HG03469 (cell line): ENCODE results near the gene CACNA1B.

Experiments used
- ATAC-seq: cut with Tn5 transposase; IDR thresholded peaks from one replicate; pipeline ENCODE4 v1.9.1; 2021; ENCODE audit warnings: mild to moderate bottlenecking, moderate library complexity, moderate number of reproducible peaks; ENCODE audit not compliant: unreplicated experiment

Gene CACNA1B

DNA sequence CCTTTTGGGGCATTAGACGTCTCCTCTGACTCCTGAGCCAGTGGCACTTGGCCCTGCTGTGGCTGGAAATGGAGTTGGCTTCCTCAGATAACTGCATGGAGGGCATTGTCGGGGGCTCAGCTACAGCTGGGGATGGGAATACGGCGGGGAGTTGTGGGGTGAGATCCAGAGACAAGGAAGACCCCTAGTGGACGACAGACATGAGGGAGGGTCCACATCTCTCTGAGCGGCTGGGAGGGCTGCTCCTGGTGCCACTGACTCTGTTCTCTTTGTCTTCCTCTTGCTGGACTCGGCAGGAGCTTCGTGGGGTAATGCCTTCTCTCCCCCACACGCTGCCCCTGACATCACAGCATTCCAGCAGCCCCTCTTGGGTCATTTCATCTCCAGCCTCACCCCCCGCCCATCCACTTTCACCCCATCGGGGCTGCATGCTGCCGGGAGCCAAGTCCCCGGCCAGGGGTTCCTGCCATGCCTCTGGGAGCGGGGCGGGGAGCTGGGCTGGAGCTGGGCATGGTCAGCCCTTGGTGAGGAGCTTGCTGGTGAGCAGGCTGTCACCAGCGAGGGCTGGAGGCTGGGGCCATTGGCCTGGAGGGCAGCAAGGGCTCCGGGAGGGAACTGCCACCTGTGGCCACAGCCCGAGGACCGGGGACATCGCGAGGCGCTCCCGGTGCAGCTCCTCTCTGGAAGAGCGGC is 172.3 kb downstream of the CACNA1B start:
- no peak for ATAC-seq

DNA sequence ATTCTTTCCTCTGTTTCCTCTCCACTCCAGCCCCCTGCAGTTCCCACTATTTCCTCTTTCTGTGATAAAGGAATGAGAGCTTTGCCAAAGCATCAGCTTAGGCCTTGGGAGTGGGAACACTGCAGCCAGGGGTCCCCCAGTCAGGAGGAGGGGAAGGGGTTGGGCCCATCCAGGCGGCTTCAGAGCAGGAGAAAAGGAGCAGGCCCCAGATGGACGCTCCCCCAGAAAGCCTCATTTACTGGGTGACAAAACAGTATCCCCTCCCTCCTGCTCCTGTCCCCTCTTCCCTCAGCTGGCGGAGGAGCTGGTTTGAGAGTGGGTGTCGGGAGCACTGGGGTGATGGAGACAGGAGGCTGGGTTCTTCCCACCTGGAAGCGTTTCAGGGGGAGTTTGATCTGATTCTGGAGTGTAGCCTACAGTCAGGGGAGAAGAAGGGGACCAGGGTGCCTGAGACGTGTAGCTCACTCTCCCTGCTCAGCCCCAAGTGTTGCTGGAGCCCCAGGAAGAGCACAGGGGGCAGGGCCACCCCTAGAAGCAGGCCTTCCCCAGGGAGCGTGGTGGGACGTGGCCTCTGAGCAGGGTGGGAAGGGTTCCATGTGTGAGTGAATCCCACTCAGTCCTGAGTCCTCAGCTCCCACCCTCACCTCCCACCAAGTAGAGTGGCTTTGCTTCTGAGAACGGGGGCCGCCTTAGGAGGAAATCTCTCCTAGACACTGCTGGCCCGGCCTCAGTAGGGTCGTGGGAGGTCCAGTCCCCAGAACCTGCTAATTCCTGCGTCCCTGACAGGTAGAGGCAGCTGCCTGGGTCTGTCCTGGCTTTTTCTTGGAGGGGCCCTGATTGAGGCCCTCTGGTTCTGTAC is 173.1 kb downstream of the CACNA1B start:
- no peak for ATAC-seq

DNA sequence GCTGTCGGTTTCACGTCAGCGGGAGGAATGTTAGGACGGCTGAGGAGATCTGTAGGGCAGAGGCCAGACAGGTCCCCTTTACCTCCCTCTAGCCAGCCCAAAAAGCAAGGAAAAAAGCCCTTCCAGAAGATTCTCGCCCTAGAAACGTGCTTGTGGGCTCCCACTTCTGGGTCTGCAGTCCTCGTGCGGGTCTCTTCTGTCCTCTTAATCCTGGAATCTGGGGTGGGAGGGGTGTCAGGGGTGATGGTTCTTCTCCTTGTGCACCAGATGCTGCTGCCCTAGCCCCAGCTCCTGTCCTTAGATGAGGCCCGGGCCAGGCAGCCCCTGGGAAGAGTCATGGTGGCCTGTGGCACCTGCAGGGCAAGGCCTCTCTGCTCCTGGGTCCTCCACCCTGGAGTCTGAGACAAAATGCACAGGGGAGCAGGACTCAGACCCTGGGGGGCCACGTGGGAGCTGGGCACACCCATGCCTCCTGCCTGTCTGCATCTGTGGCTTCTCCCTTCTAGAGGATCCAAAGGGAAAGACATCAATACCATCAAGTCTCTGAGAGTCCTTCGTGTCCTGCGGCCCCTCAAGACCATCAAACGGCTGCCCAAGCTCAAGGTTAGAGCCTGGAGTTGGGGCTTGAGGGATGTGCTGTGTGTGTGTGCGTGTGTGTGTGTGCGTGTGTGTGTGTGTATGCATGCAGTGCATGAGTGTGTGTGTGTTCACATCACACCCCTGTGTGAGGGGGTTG is 174.2 kb downstream of the CACNA1B start:
- no peak for ATAC-seq

DNA sequence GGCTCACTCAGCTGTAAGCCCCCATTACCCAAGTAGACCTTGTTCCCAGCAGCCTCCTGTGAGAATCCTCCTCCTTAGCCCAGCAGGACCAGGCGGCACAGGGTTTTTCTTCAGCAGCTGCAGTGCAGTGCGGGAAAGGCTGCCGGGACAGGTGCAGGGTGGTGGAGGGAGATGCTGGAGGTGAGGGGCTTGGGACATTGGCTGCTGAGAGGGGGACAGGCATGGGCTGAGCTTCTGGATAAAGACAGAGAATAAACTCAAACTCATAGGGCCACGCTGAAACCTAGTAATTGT is 174.7 kb downstream of the CACNA1B start:
- ATAC-seq = no peak

DNA sequence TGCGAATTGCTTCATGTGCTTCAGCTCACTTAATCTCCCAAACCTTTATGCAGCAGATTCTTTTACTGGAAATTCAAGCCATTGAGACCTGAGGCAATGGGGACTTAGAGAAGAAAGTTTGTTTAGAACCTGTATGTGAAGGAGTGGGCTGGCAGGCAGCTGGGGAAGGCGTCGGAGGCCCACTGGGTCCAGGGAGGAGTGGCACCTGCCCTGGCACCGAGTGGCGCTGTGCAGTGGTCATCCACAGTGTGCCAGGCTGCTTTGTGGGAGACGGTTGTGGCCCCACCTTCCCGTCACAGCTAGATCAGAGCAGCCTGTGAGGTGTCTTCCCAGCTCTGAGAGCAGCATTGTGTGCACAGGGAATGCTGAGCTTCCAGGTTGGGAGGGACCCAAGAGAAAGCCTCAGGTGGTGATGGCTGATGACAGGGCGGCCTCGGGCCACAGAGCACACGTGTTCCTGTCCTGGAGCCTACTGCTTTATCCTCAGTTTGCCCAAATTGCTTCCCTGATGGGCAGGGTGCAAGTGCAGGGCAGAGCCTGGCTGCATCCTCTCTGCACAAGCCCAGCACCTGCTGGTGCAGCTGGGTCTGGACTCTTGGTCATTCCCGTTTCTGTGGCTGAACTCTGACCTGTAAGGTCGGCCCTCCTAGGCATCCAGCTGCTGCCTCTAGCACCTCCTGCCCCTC is 175.2 kb downstream of the CACNA1B start:
- ATAC-seq = no peak

DNA sequence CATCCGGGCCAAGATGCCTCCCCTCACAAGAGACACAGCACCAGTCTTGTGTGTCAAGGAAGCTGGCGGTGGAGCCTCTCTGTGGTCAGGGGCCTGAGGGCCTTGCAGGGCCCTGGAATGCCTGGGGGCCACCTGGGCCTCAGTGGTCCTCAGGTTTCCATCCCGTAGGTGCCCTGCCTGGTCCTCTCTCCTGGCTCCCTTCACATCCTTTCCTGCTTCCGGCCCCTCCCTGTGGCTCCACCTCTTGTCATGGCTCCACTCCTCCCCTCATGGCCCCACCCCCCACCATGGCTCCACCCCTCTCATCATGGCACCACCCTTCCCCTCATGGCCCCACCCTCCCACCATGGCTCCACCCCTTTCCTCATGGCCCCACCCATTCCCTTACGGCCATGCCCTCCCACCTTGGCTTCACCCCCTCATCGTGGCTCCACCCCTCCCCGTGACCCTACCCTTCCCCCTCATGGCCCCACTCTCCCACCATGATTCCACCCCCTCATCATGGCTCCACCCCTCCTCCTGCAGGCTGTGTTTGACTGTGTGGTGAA is 175.8 kb downstream of the CACNA1B start:
- ATAC-seq = no peak

DNA sequence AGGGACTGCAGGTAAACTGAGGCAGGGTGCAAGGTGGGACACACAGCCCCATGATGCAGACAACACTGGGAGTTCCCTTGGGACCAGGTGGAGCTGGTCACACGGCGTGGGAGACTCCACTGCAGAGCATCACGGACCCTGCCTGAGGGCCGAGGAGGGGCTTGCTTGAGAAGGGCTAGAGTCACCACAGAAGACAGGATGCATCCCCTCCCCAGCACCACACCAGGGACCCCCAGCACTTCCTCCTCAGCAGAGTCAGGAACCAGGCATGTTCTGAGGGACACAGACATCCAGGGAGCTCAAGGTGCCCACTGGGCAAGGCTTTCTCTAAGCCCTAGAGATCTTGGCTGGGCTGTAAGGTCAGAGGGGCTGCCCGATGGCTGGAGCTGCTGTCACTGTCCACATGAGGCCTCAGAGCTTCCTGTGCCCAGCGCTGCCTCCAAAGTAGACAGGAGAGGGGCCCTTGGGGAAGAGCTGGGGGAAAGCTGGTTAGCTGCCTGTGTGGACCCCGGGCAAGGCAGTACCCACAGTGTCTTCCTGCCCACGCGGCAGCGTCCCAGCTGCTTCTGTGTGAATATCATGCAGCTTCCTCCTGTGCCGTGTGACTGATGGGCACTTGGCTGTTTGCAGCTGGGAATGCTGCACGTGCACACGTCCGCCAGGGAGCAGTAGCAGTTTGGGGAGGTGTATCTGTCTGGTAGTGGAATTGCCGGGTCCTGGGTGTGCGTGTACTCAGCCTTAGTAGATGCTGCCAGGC is 176.6 kb downstream of the CACNA1B start:
- ATAC-seq = no peak

DNA sequence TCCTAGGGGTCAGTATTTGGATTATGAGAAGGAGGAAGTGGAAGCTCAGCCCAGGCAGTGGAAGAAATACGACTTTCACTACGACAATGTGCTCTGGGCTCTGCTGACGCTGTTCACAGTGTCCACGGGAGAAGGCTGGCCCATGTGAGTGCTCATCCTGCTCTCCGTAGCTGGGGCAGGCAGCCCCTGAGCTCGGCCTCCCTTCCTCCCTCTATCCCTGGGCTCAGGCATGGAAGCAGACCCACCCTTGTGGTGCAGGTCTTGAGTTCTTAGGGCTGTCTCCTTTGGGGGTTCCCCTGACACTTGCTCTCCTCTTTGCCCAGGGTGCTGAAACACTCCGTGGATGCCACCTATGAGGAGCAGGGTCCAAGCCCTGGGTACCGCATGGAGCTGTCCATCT is 180.1 kb downstream of the CACNA1B start:
- ATAC-seq = no peak

DNA sequence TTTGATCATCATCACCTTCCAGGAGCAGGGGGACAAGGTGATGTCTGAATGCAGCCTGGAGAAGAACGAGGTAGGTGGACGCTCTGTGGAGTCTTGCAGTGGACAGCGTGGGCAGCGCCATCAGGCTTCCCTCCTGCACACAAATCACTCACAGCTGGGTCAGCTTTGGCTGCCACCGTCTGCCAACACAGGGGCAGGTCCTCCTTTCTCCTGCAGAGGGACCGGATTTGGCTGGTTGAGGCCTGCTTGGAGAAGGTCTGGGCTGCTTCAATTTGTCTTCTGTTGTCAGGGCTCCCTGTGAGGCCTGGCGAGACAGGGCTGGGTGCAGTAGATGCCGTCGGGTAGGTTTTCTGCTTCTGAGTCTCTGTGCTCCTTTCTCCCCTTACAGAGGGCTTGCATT is 180.6 kb downstream of the CACNA1B start:
- ATAC-seq = no peak

DNA sequence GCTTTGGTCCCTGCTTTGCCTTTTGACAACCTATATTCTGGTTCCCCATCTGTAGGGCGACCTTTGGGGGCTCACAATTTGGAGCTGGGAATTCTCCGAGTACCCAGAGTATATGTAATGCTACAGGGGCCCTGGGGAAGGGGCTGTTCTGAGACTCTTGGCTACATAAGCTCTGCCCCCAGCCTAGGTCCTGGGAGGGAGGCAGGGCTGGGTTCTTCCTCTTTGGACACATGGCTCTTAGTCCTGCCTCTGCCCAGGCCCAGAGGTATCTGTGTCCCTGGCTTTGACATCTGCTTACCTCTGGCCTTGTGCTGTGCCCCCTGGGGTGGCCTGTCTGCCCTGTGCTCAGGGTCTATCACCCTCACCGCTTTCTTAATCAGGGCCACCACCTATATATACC is 181.6 kb downstream of the CACNA1B start:
- no peak for ATAC-seq

DNA sequence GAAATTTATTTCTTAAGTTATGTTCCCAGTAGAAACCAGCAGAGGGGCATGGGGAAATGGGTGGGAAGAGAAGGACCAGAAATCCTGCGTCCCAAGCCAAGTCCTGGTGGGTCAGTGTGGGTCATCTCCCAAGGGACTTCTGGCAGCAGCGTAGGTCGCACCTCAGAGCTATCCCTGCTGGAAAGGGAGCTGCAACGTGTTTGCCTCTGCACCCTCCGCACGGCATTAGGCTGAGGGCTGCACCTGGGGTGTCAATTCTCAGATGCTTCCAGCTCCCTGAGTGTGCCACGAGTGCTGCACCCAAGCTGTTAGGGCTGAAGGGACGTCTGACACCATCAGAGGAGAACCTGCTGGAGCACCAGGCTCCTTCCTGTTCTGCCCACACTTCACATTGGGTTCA is 182.8 kb downstream of the CACNA1B start:
- no peak for ATAC-seq

DNA sequence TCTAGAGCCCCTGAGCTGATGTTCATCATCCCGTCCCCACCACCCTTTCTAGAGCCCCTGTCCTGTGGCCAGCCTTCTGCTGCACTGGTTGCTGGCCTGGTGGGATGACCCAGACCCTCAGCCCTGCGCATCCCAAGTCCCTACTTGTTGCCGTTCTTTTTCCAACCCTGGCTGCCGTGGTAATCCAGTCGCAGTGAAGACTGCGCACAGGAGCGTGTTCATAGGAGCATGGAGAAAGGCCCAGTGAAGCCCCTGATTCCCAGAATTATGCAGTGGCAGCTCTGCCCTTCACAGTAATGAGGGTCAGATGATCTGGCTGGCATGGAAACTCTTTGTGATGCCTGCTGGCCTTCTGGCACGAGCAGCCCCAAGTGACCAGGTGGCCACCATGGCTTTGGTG is 183.3 kb downstream of the CACNA1B start:
- no peak for ATAC-seq

DNA sequence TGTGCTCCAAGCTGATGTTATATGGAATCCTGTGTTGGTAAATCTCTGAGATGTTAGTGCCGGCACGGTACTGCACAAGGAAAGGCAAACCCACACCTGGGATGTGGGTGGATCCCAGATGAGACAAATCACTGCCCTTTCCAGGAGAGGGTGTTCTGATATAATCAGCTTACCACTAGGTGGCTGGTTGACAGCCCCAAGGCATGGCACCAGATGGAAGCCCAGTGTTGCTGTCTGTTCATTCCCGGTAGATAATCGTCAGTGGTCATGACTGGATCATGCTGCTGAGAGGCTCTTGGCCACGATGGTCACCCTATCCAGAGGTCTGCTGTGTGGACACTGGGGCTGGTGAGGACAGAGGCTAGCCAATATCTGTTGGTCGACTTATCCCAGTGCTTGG is 184.0 kb downstream of the CACNA1B start:
- ATAC-seq = no peak

DNA sequence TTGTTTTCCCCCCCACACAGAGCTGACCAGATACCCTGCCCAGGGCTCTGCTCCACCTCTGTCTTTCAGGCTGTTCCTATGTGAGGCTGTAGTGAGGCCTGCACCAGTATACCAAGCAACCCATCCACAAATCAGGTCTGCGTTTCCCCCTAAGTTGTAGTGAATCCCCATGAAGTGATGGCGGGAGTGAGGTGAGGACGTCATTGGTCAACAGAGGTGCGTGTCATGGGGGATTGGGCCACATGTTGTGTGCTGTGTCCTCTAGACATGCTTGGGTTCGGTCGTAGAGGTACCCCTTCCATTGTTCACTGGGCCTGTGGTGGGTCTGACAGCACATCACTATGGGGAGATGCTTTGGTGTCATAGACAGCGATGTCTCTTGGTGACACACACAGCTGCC is 184.6 kb downstream of the CACNA1B start:
- no peak for ATAC-seq

DNA sequence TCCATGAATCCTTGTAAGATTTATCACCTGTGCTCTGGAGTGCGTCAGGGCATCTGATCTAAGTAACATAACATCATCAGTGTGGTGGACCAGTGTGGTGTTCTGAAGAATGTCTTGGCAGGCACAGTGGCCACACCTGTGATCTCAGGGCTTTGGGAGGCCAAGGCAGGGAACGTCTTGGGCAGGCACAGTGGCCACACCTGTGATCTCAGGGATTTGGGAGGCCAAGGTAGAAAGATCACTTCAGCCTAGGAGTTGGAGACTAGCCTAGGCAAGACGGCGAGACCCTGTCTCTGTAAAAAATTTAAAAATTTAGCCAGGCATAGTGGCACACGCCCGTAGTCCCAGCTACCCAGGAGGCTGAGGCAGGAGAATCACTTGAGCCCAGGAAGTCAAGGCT is 185.5 kb downstream of the CACNA1B start:
- ATAC-seq = no peak

DNA sequence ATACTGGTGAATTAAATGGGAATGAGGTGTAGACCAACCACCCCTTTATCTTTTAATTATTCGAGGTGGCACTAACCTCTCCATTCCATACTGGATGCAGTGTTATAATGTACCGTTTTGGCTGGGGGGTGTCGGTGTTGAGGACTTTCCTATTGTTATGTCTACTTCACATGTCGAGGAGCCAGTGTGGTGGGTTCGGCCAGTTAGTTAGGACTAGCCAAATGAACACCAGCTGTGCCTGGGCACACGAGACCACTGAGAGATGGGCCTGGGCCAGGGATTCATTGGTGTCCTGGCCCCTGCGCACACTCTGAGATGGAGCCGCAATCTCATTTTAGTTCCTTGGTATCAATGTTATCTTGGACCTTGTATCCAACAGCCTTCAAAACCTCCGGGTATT is 186.2 kb downstream of the CACNA1B start:
- ATAC-seq = no peak

DNA sequence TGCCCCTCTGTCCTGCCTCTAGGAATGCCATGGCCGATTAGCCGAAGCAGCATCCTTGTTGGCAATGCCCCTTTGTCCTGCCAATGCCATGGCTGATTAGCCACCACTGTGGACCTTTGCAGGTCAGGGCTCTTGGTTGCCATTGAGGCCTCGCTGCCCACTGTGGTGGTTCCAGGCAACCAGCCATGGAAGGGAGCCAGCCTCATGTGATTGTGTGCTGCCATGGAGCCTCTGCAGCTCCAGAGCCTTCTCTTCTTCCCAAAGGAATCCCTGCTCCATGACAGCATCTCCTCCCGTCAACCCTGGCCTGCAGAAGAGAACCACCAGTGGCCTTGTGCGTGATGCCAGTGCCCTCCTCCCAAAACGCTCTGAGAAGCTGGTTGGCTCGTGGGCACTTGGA is 187.0 kb downstream of the CACNA1B start:
- no peak for ATAC-seq

DNA sequence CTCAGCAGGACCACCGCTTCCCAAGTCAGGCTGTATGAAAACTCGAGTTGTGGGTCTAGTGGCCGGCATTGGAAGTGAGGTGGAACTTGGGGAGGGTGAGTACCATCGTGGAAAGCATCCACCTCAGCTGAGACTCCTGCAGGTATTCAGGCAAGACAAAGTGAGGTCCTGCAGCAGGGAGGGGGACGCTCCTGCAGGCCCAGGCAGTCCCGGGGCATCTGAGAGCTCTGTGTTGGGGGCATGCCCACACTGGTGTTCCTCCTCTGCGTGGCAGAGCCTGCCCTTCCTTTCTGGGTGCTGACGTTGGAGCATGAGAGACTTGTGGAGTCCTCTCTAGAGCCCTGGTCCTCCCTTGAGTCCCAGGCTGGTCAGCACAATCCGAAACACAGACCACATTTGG is 187.7 kb downstream of the CACNA1B start:
- no peak for ATAC-seq

DNA sequence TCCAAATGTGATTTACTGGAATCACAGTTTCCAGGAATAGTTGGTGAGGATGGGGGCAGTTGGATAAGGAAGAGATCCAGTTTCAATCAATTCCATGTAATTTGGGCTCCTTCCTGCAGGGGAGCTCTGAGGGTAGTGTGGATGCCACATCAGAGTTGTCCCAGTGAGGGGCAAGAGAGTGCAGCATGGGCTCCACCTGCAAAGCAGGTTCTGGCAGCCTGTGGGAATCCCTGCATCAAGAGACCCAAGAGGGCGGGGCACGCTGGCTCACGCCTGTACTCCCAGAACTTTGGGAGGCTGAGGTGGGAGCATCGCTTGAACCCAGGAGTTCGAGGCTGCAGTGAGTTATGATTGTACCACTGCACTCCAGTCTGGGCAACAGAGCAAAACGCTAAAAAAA is 188.5 kb downstream of the CACNA1B start:
- ATAC-seq = no peak

DNA sequence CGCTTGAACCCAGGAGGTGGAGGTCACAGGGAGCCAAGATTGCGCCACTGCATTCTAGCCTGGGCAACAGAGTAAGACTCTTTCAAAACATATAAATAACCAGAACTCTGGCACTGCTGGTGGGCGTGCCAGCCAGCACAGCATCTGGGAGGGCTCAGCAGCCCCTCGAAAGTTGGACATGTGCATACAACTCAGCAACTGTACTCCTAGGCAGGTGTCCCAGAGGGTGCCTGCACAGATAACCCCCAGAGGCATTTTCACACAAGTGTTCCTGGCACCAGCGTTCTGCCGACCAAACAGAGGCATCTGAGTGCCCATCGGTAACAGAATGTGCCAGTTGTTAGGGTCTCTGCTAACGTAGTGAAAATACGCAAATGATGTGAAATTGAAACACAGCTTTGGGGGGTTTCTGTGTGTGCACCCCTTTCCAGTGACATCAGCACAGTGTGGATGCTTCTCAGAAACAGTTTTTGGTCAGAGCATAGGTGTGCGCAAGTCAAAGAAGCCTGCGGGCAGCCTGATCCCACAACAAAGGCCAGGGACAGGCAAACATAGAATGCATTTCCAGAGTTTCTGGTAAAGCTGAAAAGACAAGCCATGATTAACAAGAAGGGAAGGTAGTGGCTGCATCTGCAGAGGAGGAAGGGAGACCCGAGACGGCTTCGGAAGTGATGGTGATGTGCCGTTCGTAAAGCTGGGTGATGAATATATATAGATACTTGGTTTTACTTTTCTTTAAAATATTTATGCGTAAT is 190.2 kb downstream of the CACNA1B start:
- no peak for ATAC-seq
